NCI-H1930 (cell line): Measurements from ENCODE around the gene LBX2.

ENCODE experiments used
- DNase-seq, 2 experiments: peaks; one replicate each; lab custom pipeline; 2025; lab: John Stamatoyannopoulos, UW

Gene LBX2, protein sequence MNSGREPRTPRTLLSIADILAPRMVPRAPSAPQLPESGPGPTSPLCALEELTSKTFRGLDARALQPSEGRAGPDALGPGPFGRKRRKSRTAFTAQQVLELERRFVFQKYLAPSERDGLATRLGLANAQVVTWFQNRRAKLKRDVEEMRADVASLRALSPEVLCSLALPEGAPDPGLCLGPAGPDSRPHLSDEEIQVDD

DNA sequence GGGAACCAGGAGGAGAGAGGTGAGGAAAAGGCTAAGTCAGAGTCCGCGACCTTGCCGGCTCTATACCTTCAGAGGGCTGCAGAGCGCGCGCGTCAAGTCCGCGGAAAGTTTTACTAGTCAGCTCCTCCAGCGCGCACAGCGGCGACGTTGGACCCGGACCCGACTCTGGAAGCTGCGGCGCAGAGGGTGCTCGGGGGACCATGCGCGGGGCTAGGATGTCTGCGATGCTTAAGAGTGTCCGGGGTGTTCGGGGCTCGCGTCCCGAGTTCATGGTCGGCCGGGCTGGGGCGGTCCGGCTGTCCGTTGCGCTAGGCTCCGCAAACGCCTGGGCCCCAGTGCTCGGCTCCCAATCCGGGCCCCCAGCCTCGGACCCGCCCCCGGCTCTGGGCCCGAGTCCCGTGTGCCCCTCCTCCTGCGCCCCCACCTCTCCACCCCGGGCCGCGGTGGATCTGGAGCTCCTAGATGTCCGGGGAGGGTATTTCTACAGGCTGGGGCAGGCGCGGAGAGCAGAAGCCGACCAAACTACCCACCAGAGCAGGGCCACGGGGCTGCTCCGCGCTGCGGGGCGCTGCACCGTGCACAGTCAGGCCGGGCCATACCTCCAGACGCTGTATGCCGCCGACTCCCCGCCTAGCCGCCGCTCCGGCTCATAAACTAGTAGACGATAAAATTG lies at the start of gene LBX2:
LBX2 (minus strand) TSS at position 337 of the 673 bp plus-strand sequence; CDS start at position 271, 66 bp downstream.
- DNase-seq = no peak

DNA sequence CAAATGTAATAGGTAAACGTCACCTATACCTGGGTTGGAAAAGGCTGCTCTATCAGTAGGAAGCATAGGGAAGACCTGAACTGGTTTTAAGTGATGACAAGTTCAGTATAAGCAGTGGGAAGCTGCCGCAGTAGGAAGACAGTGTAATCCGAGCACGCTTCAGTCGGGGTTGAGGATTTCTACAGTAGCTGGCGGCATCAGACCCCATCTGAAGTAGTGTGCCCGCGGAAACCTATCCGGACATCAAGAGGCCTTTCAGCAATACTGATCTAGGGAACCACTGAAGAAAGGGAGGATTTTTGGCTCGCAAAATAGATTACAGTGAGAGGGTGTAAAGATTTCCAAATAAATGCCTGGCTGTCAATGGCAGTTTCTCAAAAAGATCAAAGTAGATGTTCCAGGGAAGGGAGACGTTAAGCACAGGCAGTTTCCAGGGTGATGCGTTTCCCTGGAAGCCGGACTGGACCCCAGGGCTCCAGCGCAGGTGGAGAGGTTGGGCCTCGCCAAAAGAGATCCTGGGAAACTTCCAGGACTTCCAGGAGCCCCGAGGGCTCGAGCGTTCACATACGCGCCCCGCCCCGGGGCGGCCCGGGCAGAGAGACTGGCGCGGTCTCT lies 49.0 kb upstream of the LBX2 start:
- DNase-seq = no peak

DNA sequence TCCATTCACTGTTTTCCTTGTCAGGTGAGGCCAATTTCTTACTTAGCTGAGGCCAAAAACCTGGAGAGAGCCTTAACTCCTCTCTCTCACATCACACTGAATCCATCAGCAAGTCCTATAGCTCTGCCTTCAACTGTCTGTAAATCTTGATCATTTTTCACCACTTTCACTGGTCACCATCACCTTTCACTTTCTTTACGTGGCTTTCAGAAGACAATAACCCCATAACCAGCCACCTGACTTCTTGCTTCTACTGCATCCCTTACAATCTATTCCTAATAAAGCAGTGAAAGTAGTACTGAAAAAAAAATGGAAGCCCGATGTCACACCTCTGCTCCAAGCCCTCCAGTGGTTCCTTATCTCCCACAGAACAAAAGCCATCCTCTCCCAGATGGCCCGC lies 46.6 kb upstream of the LBX2 start:
- no peak for DNase-seq

DNA sequence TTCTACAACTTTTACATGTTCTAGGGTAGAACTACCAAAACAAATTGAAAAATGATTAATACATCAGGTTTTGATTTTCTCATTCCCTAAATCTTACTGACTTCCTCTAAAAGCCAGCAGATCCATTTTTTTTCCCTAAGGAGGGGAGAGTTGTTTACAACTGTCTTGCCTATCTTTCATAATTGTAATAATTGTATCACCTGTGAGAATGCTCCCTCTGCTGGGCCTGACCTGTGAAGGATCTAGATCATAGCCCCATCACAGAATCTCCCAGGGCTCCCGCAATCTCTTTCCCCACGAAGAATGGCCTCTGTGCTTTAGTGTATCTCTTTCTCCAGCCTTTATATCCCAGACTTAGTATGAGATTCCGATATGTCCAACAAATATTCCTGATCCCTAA lies 45.2 kb upstream of the LBX2 start:
- peak in 1 of 2 experiments; percentile 15 for DNase-seq

DNA sequence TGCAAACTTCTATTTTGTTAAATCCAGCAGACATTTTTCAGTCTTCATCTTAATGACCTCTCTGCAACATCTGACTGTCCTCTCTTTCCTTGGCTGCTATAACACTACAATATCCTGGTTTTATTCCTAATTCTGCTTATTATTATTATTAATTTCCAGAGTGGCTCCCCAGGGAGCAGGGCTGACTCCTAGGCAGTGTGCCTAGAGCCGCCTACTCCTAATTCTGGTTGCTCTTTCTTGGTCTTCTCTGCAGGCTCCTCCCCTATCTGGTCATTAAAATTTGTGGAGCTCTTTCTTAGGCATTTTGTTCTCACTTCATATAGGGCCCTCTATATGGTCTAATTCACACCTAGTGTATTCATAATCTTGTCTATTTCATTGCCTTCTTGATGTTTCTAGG lies 43.6 kb upstream of the LBX2 start:
- no peak for DNase-seq

DNA sequence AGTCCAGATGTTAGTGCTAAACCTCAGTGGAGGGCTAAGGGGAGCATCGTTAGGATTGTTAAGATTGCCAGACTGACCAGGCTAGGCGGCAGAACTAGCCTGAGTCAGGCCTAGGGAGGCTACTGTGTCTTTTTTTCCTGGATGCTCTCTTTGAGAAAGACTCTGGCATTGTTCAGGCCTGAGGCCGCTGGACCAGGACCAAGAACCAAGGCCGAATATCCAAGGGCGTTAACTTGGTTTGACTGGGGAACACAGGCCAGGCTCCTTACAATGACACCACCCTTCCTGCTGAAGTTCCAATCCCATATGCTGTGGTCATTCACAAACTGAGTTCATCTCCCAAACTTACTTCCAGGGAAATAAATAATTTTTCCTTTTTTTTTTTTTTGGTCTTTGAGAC lies 40.9 kb upstream of the LBX2 start:
- no peak for DNase-seq

DNA sequence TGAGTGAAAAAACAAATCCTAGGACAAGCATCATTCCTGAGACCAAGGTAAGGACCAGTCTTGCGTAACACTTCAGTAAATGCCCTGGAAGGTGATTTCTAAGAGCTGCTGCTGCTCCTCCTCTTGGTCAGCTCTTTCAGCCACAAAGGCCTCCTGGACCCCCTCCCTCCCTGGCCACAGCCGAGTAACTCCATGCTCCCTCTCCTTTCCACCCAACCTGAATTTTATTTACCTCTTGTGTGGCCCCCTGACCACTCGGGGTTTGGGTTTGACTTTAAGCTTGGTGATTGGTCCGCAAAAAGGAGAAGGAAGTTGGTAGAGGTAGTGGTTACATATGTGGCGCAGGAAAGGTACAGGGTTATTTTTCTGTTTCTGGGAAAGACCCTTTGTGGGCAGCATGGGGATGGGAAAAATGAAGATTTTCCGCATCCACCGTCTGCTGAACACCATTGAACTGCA lies 39.5 kb upstream of the LBX2 start:
- no peak for DNase-seq

DNA sequence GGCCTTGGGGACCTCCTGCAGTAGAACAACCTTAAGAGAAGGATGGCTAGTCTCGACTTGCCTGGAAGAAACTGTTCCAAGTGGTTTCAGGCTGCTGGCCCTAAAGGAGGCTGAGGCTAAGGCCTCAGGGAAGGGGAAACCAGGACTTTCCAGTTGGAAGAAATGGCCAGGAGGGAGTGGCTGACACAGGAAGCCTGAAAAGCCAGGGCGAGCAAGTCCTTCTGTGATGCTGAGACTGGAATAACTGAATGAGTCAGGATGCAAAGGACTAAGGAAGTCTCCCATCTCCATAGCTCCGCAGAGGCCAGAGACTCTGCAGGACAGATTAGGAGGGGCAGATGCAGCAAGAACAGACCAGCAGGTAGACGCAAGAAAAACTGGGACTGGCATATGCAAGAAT lies 37.7 kb upstream of the LBX2 start:
- no peak for DNase-seq

DNA sequence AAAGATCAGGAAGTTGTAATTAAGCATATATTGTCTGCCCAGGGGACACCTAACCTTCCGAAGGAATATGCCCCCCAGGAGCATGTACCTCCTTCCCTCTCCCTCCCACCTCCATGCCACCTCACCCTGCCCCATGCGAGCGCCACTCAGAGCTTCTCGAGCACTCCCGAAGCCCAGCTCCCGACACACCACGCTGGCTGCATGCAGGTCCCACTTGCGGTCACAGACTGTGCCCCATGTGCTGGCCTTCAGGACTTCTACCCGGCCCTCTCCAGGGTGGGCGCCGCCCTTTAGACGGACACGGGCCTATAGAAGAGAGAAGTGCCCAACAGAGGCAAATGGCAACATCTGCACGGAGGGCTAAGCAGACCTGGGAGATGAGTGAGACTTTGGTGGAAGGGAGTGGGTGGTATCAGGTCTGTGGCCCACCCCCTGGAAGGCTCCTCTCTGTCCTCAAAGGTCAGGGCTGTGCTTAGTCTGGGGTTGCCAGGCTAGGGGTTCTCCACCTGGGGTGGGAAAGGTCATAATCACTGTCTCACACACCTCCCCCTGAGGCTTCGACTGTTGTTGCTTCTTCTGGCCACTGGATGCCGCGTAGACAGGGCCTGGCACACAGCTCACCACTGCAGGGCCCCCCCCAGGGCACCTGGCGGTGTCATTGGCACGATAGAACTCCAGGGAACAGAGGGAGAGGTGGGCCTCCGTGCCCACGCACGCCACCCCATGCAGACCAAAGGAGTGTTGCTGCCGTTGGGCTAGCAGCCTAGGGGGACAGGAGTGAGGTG lies 37.0 kb upstream of the LBX2 start:
- DNase-seq = no peak

DNA sequence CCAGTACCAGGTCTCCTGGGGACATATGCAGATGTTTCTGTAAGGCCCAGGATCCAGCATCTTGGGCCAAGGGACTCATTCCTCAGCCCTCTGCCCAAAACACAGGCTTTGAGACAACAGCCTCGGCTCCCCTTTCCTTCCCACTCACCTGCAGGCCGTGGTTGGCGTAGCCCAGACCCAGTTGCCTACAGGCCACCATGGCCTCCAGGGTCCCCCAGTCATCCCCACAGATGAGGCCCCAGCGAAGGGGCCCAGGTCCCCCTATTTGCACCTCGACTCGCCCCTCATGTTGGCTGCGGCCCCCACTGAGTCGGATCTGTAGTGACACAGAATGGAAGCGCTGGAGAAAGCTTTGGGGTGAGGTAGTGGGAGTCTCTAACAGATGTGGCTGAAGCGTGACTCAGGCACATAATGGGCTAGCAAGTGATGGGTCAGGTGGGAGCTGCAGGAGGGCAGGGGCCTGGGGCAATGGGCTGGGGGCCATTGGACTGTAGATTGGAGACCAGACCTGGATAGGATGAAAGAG lies 36.1 kb upstream of the LBX2 start:
- no peak for DNase-seq

DNA sequence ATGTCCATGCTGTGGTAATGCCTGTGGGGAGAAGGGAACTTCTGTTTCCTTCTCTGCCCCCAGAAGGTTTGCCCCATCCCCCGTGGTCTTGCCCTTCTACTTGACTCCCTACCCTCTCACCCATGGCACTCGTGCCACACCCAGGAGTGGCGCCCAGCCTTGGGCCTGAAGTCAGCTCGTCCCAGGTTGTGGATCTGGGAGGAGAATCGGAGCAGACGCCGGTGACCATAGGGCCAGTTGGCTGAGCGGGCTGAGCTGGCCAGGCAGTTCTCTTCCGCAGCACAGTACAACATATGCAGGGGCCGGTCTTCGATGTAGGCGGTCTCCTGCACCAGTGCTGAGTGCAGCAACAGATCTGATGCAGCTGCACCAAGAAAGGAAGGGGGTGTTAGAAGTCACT lies 35.0 kb upstream of the LBX2 start:
- DNase-seq = no peak

DNA sequence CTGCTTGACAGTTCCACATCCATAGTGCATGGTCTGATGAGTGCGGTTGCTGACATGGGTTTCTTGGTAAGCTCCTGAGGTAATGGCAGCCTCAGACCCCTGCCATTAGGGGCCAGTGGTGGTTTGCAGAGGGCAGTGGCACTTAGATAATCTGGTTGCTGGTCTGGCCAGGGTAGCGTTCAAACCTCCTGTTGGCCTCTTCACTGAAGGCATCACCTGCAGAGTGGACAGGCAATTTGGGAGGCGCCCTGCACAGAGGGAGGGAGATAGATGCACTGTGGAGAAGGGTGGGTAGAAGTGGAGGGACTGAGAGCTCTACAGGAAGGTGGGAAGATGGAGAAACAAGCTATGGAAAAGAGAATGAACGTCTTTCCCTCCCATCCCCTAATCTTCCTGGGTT lies 34.1 kb upstream of the LBX2 start:
- DNase-seq = no peak

DNA sequence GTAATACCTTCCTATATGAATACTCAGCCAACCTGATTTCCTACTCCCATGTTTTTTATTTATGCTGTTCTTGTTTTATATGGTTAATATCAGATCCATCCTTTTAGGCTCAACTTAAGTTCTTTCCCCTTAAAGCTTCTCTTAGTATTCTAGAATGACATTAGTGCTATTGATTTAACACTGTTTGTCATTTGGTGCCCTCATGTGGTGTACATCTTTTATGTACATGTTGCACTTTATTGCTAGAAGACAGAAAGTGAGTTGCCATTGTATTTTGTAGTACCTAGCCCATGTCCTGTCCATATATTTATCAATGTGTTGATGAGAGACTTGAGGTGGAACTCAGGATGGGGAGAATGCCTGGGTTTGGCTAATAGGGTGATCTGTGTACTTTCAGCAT lies 32.8 kb upstream of the LBX2 start:
- peak in 1 of 2 experiments; percentile 13 for DNase-seq

DNA sequence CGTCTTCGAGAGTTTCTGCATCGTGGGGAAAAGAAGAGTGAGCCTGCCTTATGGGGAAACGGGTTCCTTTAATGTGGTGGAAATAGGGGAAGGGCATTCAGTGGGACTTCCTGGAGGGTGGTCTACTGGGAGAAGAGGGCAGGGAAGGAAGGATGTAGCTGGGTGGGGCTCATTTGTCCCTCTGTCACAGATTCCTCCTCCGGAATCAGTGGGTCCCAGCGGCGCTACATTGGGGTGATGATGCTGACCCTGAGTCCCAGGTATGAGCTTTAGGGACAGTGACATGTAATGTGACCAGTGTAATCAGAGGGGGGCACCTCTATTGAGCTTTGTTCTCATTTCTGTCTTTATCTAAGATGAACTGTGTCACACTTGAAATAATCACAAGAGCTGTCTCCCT lies 32.3 kb upstream of the LBX2 start:
- DNase-seq = no peak

DNA sequence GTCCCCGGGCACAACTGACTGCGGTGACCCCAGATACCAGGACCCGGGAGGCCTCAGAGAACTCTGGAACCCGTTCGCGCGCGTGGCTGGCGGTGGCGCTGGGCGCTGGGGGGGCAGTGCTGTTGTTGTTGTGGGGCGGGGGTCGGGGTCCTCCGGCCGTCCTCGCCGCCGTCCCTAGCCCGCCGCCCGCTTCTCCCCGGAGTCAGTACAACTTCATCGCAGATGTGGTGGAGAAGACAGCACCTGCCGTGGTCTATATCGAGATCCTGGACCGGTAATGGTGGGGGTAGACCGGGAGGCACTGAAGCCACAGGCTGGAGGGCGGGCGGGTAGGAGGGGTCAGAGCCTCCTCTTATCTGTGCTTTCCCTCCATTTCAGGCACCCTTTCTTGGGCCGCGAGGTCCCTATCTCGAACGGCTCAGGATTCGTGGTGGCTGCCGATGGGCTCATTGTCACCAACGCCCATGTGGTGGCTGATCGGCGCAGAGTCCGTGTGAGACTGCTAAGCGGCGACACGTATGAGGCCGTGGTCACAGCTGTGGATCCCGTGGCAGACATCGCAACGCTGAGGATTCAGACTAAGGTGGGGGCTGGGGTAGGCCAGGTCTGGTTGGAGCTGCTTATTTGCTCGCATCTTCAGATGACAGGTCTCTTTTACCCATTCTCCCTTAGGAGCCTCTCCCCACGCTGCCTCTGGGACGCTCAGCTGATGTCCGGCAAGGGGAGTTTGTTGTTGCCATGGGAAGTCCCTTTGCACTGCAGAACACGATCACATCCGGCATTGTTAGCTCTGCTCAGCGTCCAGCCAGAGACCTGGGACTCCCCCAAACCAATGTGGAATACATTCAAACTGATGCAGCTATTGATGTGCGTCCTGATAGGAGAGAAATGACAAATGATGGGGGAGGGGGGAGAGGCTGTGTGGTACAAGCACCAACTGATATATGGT lies 31.1 kb upstream of the LBX2 start:
- DNase-seq = no peak

DNA sequence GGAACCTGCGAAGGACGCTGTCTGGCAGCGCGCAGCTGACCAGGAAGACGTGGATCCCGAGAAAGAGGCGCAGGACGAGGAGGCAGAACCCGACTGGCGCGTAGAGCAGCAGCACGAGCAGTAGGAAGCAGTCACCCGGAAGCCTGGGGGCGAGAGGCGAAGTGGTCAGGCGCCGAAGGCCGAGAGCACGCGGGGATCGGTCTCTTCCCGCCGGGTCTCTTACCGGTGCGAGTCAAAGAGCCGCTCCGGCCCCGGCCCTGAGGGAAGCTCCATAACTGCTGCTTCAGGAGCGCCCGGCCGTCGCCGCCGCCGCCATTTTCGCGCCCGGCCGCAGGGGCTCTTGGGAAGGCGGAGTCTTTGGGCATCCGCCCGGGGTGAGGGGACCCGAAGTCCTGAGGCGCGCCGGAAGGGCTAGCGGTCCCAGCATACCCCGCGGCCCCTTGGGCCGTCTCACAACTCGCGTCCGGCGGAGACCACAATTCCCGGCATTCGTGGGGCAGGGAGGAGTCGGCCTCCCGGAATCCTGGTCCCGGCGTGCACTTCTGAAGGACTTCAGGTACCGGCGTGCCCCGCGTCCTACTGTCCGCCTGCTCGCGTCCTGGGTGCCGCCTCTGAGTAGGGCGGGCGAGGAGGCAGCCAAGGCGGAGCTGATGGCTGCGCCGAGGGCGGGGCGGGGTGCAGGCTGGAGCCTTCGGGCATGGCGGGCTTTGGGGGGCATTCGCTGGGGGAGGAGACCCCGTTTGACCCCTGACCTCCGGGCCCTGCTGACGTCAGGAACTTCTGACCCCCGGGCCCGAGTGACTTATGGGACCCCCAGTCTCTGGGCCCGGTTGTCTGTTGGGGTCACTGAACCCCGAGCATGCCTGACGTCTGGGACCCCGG lies 30.2 kb upstream of the LBX2 start, which contains the start of the genes AUP1 and HTRA2:
AUP1 (minus strand) TSS at position 350 of the 882 bp plus-strand sequence; CDS start at position 273, 77 bp downstream.
HTRA2 (plus strand) TSS at position 577 of the 882 bp plus-strand sequence; CDS start at position 651, 74 bp downstream.
- DNase-seq = peak; percentile 96 to 98

DNA sequence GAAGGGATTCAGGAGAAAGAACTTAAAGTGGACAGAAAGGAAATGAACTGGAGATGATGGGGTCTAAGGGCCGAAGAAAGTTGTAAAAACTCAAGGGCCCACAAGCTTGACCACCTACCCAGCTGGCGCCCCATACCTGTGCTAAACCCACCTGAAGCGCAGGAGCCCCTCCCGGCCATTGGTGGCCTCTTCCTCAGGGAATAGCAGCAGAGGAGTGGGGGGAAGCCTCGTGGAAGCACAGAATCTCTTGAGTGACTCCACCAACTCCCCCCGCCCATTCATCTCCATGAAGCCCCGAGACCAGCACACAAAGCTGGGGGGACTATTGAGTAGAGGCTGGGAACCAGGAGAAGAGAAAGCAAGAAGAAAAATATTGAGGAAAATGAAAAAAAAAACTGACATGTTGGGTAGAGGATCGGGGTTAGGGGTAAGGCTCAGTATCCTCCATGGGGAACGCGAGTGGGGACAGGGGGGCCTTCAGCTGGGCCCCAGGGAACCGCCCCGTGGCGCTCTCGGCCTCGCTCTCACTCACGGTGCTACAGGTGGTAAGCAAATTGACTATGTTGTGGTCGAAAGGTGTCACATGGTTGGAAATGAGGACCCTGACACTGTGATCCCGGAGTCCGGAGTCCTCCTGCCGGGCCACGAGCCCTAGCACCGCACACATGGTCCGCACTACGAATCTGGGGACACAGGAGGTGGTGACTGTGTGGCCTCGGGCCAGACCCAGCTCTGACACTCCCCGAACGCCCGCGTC lies 29.4 kb upstream of the LBX2 start:
- DNase-seq = no peak

DNA sequence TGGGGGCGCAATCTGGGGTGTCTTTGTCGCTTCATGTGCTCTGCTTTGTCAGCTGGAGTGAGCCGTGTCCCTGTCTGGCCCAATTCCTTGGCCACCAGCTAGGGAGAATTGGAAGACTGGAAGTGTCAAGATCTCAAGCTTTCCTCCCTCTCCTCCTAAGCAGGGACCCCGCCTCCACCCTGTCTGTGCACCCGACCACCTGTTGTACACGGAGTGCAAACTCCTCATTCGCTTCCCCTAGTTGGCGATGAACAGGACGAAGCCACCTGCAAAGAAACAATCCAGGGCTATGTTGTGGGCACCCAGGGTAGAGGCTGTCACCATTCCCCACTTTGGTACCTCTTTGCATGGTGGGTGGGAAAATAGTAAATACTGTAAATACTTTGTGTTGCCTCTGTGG lies 28.3 kb upstream of the LBX2 start:
- no peak for DNase-seq

DNA sequence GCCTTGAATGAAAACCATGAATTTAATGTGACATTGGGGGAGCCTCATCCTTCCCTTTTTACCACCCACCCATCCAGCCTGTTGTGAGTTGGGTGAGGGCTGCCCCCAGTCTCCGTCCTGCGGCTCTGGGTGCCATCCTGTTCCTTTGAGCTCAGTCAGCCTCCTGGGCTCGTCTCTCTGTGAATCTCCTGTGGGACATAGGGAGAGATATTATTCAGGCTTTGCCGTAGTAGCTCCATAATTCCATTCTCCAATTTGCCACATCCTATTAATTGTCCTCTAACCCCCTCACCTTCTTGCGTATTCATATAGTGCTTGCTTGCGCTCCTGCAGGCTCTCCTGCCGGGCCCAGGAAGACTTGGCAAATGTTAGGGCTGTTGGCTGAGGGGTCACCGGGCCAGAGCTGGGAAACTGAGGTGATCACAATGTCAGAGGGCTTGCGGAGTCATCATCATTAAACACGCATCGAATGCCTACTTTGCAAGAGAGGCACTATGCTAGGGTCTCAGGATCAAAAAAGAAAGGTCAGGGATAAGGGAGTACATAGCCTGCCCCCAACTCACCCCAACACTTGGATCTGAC lies 27.3 kb upstream of the LBX2 start:
- DNase-seq = no peak
